Measurements from ENCODE around the gene ASTN2. TPM values are rescaled to one million over a fixed set of nuclear protein-coding genes. Genes with fewer than 3 reads are reported as not detected.

The ASTN2 gene
- total RNA-seq, 1 donor = 5.6 TPM

- no peak overlapping the region for H3K4me3 ChIP-seq (ENCODE audit: low read depth, low read length)
- no peak for DNase-seq (ENCODE audit: low read depth)
- no peak for TF ChIP-seq CTCF (IDR thresholded peaks at IDR 0.05; ENCODE audit: insufficient read depth, low read length)
Observed at GRCh38 chr9:116800885-116801284, 614.0 kb downstream of the ASTN2 start.

- DNase-seq (ENCODE audit: low read depth) = no peak
- TF ChIP-seq CTCF (IDR thresholded peaks at IDR 0.05; ENCODE audit: insufficient read depth, low read length) = no peak
- H3K4me3 ChIP-seq (ENCODE audit: low read depth, low read length) = no peak overlapping the region
Observed at GRCh38 chr9:116800074-116800473, 614.8 kb downstream of the ASTN2 start.

GRCh38 chr9:116798521-116798920 is 616.3 kb downstream of the ASTN2 start:
- no peak overlapping the region for H3K4me3 ChIP-seq (ENCODE audit: low read depth, low read length)
- DNase-seq (ENCODE audit: low read depth) = no peak
- no peak for TF ChIP-seq CTCF (IDR thresholded peaks at IDR 0.05; ENCODE audit: insufficient read depth, low read length)

DNA sequence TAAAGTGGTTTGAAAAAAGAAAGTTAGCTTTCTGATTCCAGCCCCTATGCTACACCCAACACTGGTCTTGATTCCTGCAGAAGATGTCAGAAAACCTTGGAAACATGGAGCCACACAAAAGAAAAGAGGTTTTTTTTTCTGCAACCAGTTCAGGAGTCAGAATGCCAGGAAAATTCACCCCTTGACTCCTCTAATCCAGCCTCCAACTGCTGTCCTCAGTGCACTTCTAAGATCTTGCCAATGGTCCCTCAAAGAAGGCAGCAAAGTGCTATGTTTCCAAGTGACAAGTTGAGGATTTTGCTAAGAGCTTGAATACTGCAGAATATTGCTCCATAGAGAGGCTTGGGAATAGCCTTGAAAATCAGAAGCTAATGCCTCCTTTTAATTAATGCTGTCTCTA is 617.6 kb downstream of the ASTN2 start:
- TF ChIP-seq CTCF (IDR thresholded peaks at IDR 0.05; ENCODE audit: insufficient read depth, low read length) = no peak
- DNase-seq (ENCODE audit: low read depth) = no peak

GRCh38 chr9:116796669-116797068 is 618.2 kb downstream of the ASTN2 start:
- no peak for DNase-seq (ENCODE audit: low read depth)
- H3K4me3 ChIP-seq (ENCODE audit: low read depth, low read length) = no peak overlapping the region
- no peak for TF ChIP-seq CTCF (IDR thresholded peaks at IDR 0.05; ENCODE audit: insufficient read depth, low read length)

More for the DNA sequence above, 617.6 kb downstream of the ASTN2 start:
- H3K4me3 ChIP-seq (ENCODE audit: low read depth, low read length) = no peak overlapping the region

DNA sequence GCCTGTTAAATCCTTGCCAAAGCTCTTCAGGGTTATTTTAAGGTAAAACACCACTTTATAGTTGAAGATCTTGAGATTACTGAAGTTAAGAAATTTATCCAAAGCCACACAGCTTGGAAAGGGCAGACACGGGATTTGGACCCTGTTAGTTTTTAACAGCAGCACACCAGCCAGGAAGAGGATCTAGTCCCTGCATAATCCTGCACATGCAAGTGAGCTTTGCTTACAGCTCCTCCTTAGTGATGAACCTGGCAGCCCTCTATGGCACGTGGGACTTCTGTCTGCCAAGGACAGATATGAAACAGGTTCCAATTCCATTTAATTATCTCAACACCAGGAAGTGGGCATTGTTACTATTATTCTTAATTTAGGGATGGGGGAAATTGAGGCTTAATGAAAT is 619.0 kb downstream of the ASTN2 start:
- no peak for DNase-seq (ENCODE audit: low read depth)
- H3K4me3 ChIP-seq (ENCODE audit: low read depth, low read length) = no peak overlapping the region
- TF ChIP-seq CTCF (IDR thresholded peaks at IDR 0.05; ENCODE audit: insufficient read depth, low read length) = no peak

DNA sequence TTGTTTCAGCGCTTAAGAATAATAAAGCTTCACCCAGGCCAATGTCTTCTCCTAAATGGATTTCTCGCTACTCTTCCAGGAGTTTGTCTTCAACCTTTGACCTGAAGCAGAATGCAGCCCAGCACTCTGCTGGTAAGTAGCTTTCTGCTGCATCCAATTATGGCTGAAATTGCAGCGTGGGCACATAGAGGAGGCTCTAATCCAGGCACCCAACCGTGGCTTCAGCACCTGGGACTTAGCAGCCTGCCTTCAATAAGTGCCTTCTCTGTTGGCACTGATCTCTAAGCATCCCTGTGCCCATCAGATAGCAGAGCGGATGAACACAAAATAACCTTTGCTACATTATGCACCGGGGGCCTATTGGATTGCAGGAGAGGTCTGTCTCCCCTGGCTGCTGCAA is 622.6 kb downstream of the ASTN2 start:
- H3K4me3 ChIP-seq (ENCODE audit: low read depth, low read length) = no peak overlapping the region
- TF ChIP-seq CTCF (IDR thresholded peaks at IDR 0.05; ENCODE audit: insufficient read depth, low read length) = no peak
- DNase-seq (ENCODE audit: low read depth) = no peak

Measured in fibroblast of the aortic adventitia (primary cell).